Measurements from ENCODE around the gene SLC17A4.

- TF ChIP-seq, protein P1, sequence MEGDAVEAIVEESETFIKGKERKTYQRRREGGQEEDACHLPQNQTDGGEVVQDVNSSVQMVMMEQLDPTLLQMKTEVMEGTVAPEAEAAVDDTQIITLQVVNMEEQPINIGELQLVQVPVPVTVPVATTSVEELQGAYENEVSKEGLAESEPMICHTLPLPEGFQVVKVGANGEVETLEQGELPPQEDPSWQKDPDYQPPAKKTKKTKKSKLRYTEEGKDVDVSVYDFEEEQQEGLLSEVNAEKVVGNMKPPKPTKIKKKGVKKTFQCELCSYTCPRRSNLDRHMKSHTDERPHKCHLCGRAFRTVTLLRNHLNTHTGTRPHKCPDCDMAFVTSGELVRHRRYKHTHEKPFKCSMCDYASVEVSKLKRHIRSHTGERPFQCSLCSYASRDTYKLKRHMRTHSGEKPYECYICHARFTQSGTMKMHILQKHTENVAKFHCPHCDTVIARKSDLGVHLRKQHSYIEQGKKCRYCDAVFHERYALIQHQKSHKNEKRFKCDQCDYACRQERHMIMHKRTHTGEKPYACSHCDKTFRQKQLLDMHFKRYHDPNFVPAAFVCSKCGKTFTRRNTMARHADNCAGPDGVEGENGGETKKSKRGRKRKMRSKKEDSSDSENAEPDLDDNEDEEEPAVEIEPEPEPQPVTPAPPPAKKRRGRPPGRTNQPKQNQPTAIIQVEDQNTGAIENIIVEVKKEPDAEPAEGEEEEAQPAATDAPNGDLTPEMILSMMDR (IDR thresholded peaks at IDR 0.05) = no peak
- no peak for TF ChIP-seq POLR2AphosphoS5 (IDR thresholded peaks at IDR 0.05)
Observed at GRCh38 chr6:25804804-25805203, 50.3 kb downstream of the SLC17A4 start.

Measured in esophagus muscularis mucosa (tissue), 3 donors.